T-cell (primary cell): ENCODE data around the gene OGFOD1. TPM values are rescaled to one million over a fixed set of nuclear protein-coding genes. Genes with fewer than 3 reads are reported as not detected.

Source experiments
- ATAC-seq, 4 experiments: fragments of 200-7000 bp in 3 of 4; fragments of 150-1000 bp in 1 of 4; cut with Tn5 transposase; replicated peaks in 1 of 4; 1 replicate in 3 of 4; 2 replicates in 1 of 4; pipeline ENCODE4 v1.10.0; 2021; ENCODE audit warnings: moderate library complexity in 3 of 4, mild to moderate bottlenecking in 2 of 4, moderate number of reproducible peaks in 1 of 4
- CTCF ChIA-PET, 2 donors: fragments of 300-600 bp; sonication (Branson Sonifier 250); formaldehyde crosslinking; loops; one replicate each; lab custom pipeline; 2022; ENCODE audit warnings: antibody characterized with exemption in 2 of 2; lab: Charles Lee
- POLR2A ChIA-PET, 2 donors: fragments of 300-600 bp; sonication (Branson Sonifier 250); formaldehyde crosslinking; loops; one replicate each; lab custom pipeline; 2022; ENCODE audit warnings: antibody characterized with exemption in 2 of 2; lab: Charles Lee
- DNase-seq, 35 experiments: peaks; one replicate each; pipeline versions ENCODE4 v3.0.0 to v3.0.0-alpha.2; 2013 to 2023
- H3K27ac ChIP-seq: one replicate; pipeline ENCODE4 v1.5.1; 2013; ENCODE audit warnings: low read length
- H3K27me3 ChIP-seq, 2 experiments: replicated peaks in 1 of 2; 1 replicate in 1 of 2; 2 replicates in 1 of 2; pipeline versions ENCODE4 v1.6.1 to v1.7.0; 2013; ENCODE audit warnings: low read length in 1 of 2, mixed read lengths in 1 of 2; ENCODE audit not compliant: control insufficient read depth in 2 of 2, insufficient read depth in 2 of 2; ENCODE audit errors: extremely low read depth in 1 of 2
- H3K36me3 ChIP-seq, 2 donors: 1 replicate in 1 of 2; 2 replicates in 1 of 2; pipeline versions ENCODE4 v1.6.1 to v1.7.0; 2013; ENCODE audit warnings: low read length in 1 of 2; ENCODE audit not compliant: control insufficient read depth in 2 of 2, insufficient read depth in 1 of 2; ENCODE audit errors: extremely low read depth in 1 of 2
- H3K4me1 ChIP-seq, 2 experiments: 1 replicate in 1 of 2; 2 replicates in 1 of 2; pipeline versions ENCODE4 v1.6.1 to v1.7.0; 2013; ENCODE audit warnings: low read length in 2 of 2, mixed read lengths in 1 of 2; ENCODE audit not compliant: insufficient read depth in 2 of 2, control insufficient read depth in 1 of 2; ENCODE audit errors: extremely low read depth in 1 of 2
- H3K4me3 ChIP-seq, 2 donors: 1 replicate in 1 of 2; 2 replicates in 1 of 2; pipeline versions ENCODE4 v1.5.1 to v1.7.0; 2013; ENCODE audit warnings: mild to moderate bottlenecking in 2 of 2, low read length in 1 of 2, moderate library complexity in 1 of 2; ENCODE audit not compliant: control insufficient read depth in 1 of 2; ENCODE audit errors: extremely low read depth in 1 of 2
- H3K9me3 ChIP-seq: 2 replicates; pipeline ENCODE4 v1.7.0; 2013
- H3K27ac Mint-ChIP-seq, 2 donors: one replicate each; pipeline ENCODE4 v1.8.0; 2020 to 2021; ENCODE audit warnings: mild to moderate bottlenecking in 2 of 2, mixed read lengths in 2 of 2
- H3K27me3 Mint-ChIP-seq, 2 donors: one replicate each; pipeline ENCODE4 v1.8.0; 2021 to 2022; ENCODE audit warnings: mixed read lengths in 2 of 2
- H3K36me3 Mint-ChIP-seq: one replicate; pipeline ENCODE4 v1.8.0; 2021; ENCODE audit warnings: mixed read lengths
- H3K4me1 Mint-ChIP-seq, 3 donors: one replicate each; pipeline ENCODE4 v1.8.0; 2020 to 2022; ENCODE audit warnings: mixed read lengths in 3 of 3, mild to moderate bottlenecking in 1 of 3
- H3K4me3 Mint-ChIP-seq, 3 donors: one replicate each; pipeline ENCODE4 v1.8.0; 2020 to 2022; ENCODE audit warnings: mild to moderate bottlenecking in 3 of 3, mixed read lengths in 3 of 3, moderate library complexity in 3 of 3
- H3K9me3 Mint-ChIP-seq, 3 donors: one replicate each; pipeline ENCODE4 v1.8.0; 2020 to 2022; ENCODE audit warnings: mixed read lengths in 3 of 3
- WGBS: methylation state at CpG from one replicate; pipeline ENCODE4 v1.1.5; 2013; ENCODE audit warnings: missing lambda C conversion rate; ENCODE audit not compliant: insufficient coverage; 5-methylcytosine and 5-hydroxymethylcytosine counted together
- total RNA-seq, 35 experiments: library from RNA in 6 of 35; stranded (reverse) in 6 of 35; fragments of 120-200 nt in 1 of 35; gene quantifications; one replicate each; pipeline versions ENCODE4 v1.2.1 to v1.2.4 and lab custom pipeline; 2013 to 2026

Gene OGFOD1
- total RNA-seq, 5 donors from 2014 or later (not counting 1 experiment from before 2014, with no cell fraction given), result 18.1 to 49.9 (median 47.5) TPM

- Mint-ChIP-seq H3K27ac (no peak overlapping the region), H3K4me3 (no peak overlapping the region), H3K4me1 (no peaks in the 10 kb centered on the region), H3K9me3 (no peaks in the 10 kb centered on the region), H3K36me3 (peaks cover 44% of the 10 kb centered on the region), H3K27me3 (no peaks in the 10 kb centered on the region)
- no peaks in the 10 kb centered on the region for H3K27me3 ChIP-seq
- WGBS, result no CpG with 5 or more reads among the region's 4 CpGs
- no peak overlapping the region for H3K27ac ChIP-seq
- no peaks in the 10 kb centered on the region for H3K4me1 ChIP-seq
- ATAC-seq (no peak), DNase-seq (no peak)
- peaks cover 0 to 15% of the 10 kb centered on the region in 2 donors for H3K36me3 ChIP-seq
- ChIA-PET POLR2A (interaction anchor here (0.6 kb wide), 3 partner anchors 367 to 927 kb away, joined by 3 to 4 read pairs (median 4); no protein-coding TSS in a partner anchor), CTCF (interaction anchor here (0.6 to 0.7 kb wide), 5 partner anchors 8 to 1595 kb away, joined by 3 to 4 read pairs (median 3); no protein-coding TSS in a partner anchor)
- no peaks in the 10 kb centered on the region for H3K9me3 ChIP-seq
- H3K4me3 ChIP-seq, result no peak overlapping the region
Measured at GRCh38 chr16:56491657-56492261, 40.4 kb downstream of the OGFOD1 start.

- H3K36me3 Mint-ChIP-seq, result peaks cover 56% of the 10 kb centered on the region
- no peak for ATAC-seq
- no CpG with 5 or more reads among the region's 2 CpGs for WGBS
- no peak overlapping the region for H3K27ac ChIP-seq
- no peak overlapping the region for H3K4me3 Mint-ChIP-seq
- no peak overlapping the region for H3K27ac Mint-ChIP-seq
- no peaks in the 10 kb centered on the region for H3K9me3 ChIP-seq
- H3K27me3 Mint-ChIP-seq, result no peaks in the 10 kb centered on the region
- ChIA-PET POLR2A (no interaction called here), CTCF (no interaction called here)
- H3K4me1 Mint-ChIP-seq, result no peaks in the 10 kb centered on the region
- H3K27me3 ChIP-seq, result no peaks in the 10 kb centered on the region
- no peak overlapping the region for H3K4me3 ChIP-seq
- H3K4me1 ChIP-seq, result no peaks in the 10 kb centered on the region
- DNase-seq, result no peak
- H3K9me3 Mint-ChIP-seq, result no peaks in the 10 kb centered on the region
- H3K36me3 ChIP-seq, result peaks cover 0 to 29% of the 10 kb centered on the region in 2 donors
Measured at GRCh38 chr16:56493126-56493525, 41.8 kb downstream of the OGFOD1 start.

- H3K9me3 ChIP-seq, result no peaks in the 10 kb centered on the region
- Mint-ChIP-seq H3K27ac (no peak overlapping the region), H3K4me1 (no peaks in the 10 kb centered on the region), H3K9me3 (no peaks in the 10 kb centered on the region), H3K27me3 (no peaks in the 10 kb centered on the region), H3K4me3 (no peak overlapping the region), H3K36me3 (peaks cover 63% of the 10 kb centered on the region)
- ChIA-PET CTCF (interaction anchor here in 1 of 2 donors (0.6 kb wide), 1 partner anchor 11 kb away, joined by 9 read pairs; no protein-coding TSS in a partner anchor), POLR2A (interaction anchor here in 1 of 2 donors (0.6 to 0.7 kb wide), 2 partner anchors 238 to 372 kb away, joined by 9 read pairs; no protein-coding TSS in a partner anchor)
- no peaks in the 10 kb centered on the region for H3K27me3 ChIP-seq
- H3K36me3 ChIP-seq, result peaks cover 0 to 35% of the 10 kb centered on the region in 2 donors
- ATAC-seq, result no peak
- H3K4me1 ChIP-seq, result no peaks in the 10 kb centered on the region
- H3K4me3 ChIP-seq, result no peak overlapping the region
- no peak for DNase-seq
- WGBS, result no CpG with 5 or more reads among the region's 1 CpG
- no peak overlapping the region for H3K27ac ChIP-seq
Measured at GRCh38 chr16:56493815-56494214, 42.5 kb downstream of the OGFOD1 start.

- no peak for DNase-seq
- ChIA-PET POLR2A (no interaction called here), CTCF (interaction anchor here (0.6 to 0.9 kb wide), 3 partner anchors 9 to 12 kb away, joined by 3 to 9 read pairs (median 3); no protein-coding TSS in a partner anchor)
- no peak overlapping the region for H3K27ac Mint-ChIP-seq
- WGBS, result no CpG with 5 or more reads among the region's 3 CpGs
- H3K4me3 Mint-ChIP-seq, result no peak overlapping the region
- H3K27me3 Mint-ChIP-seq, result no peaks in the 10 kb centered on the region
- Histone ChIP-seq H3K27me3 (no peaks in the 10 kb centered on the region), H3K27ac (no peak overlapping the region), H3K36me3 (peaks cover 3 to 77% of the 10 kb centered on the region in 2 donors), H3K4me3 (no peak overlapping the region), H3K4me1 (no peaks in the 10 kb centered on the region), H3K9me3 (no peaks in the 10 kb centered on the region)
- H3K36me3 Mint-ChIP-seq, result peaks cover 59% of the 10 kb centered on the region
- no peak for ATAC-seq
- no peaks in the 10 kb centered on the region for H3K9me3 Mint-ChIP-seq
- peaks cover 0 to 4% (median 0%) of the 10 kb centered on the region in 3 donors for H3K4me1 Mint-ChIP-seq
Measured at GRCh38 chr16:56505181-56505580, 53.8 kb downstream of the OGFOD1 start.

GRCh38 chr16:56506941-56507340, 55.6 kb downstream of the OGFOD1 start:
- Histone ChIP-seq H3K9me3 (no peaks in the 10 kb centered on the region), H3K36me3 (peaks cover 7 to 80% of the 10 kb centered on the region in 2 donors), H3K27ac (no peak overlapping the region), H3K27me3 (no peaks in the 10 kb centered on the region), H3K4me3 (no peak overlapping the region), H3K4me1 (no peaks in the 10 kb centered on the region)
- Mint-ChIP-seq H3K9me3 (no peaks in the 10 kb centered on the region), H3K27me3 (no peaks in the 10 kb centered on the region), H3K27ac (no peak overlapping the region), H3K36me3 (peaks cover 62% of the 10 kb centered on the region), H3K4me3 (no peak overlapping the region), H3K4me1 (peaks cover 3 to 4% (median 3%) of the 10 kb centered on the region in 3 donors)
- no peak for ATAC-seq
- DNase-seq, result no peak
- ChIA-PET POLR2A (no interaction called here), CTCF (interaction anchor here (0.8 to 1.0 kb wide), 3 partner anchors 195 to 1039 kb away, joined by 3 to 4 read pairs (median 3); no protein-coding TSS in a partner anchor)

- peaks cover 5 to 57% of the 10 kb centered on the region in 2 donors for H3K36me3 ChIP-seq
- no peaks in the 10 kb centered on the region for H3K27me3 Mint-ChIP-seq
- no peaks in the 10 kb centered on the region for H3K9me3 Mint-ChIP-seq
- no peaks in the 10 kb centered on the region for H3K9me3 ChIP-seq
- no CpG with 5 or more reads among the region's 2 CpGs for WGBS
- ChIA-PET POLR2A (interaction anchor here in 1 of 2 donors (0.7 kb wide), 1 partner anchor 583 kb away, joined by 4 read pairs; no protein-coding TSS in a partner anchor), CTCF (no interaction called here)
- H3K4me3 Mint-ChIP-seq, result no peak overlapping the region
- no peak overlapping the region for H3K4me3 ChIP-seq
- no peak overlapping the region for H3K27ac Mint-ChIP-seq
- no peak overlapping the region for H3K27ac ChIP-seq
- DNase-seq (no peak), ATAC-seq (no peak)
- peaks cover 55% of the 10 kb centered on the region for H3K36me3 Mint-ChIP-seq
- H3K4me1 Mint-ChIP-seq, result peaks cover 27 to 32% (median 29%) of the 10 kb centered on the region in 3 donors
- no peaks in the 10 kb centered on the region for H3K4me1 ChIP-seq
- H3K27me3 ChIP-seq, result no peaks in the 10 kb centered on the region
Measured at GRCh38 chr16:56510544-56510943, 59.2 kb downstream of the OGFOD1 start.
